Activated B cell treated with CpG ODN at 0.5 μM for 24 hours (primary cell): ENCODE data around the gene CPNE7. TPM values are rescaled to one million over a fixed set of nuclear protein-coding genes. Genes with fewer than 3 reads are reported as not detected.

Experiments used
- ATAC-seq: fragments of 200-7000 bp; cut with Tn5 transposase; one replicate; pipeline ENCODE4 v1.10.0; 2021; ENCODE audit warnings: low read depth, mild to moderate bottlenecking, moderate library complexity
- CTCF ChIA-PET: fragments of 350-600 bp; sonication (Branson Sonifier 250); formaldehyde crosslinking; loops from one replicate; lab custom pipeline; 2021; ENCODE audit warnings: antibody characterized with exemption; lab: Charles Lee
- POLR2A ChIA-PET: fragments of 350-600 bp; sonication (Branson Sonifier 250); formaldehyde crosslinking; loops from one replicate; lab custom pipeline; 2021; ENCODE audit warnings: antibody characterized with exemption; lab: Charles Lee
- DNase-seq: peaks from one replicate; pipeline ENCODE4 v3.0.0; 2022
- H3K27ac Mint-ChIP-seq: one replicate; pipeline ENCODE4 v1.8.0; 2020; ENCODE audit warnings: mixed read lengths
- H3K27me3 Mint-ChIP-seq: one replicate; pipeline ENCODE4 v1.8.0; 2021; ENCODE audit warnings: mixed read lengths
- H3K36me3 Mint-ChIP-seq: one replicate; pipeline ENCODE4 v1.8.0; 2021; ENCODE audit warnings: low read depth, mixed read lengths
- H3K4me1 Mint-ChIP-seq: one replicate; pipeline ENCODE4 v1.8.0; 2021; ENCODE audit warnings: mixed read lengths
- H3K4me3 Mint-ChIP-seq: one replicate; pipeline ENCODE4 v1.8.0; 2020; ENCODE audit warnings: mild to moderate bottlenecking, mixed read lengths
- H3K9me3 Mint-ChIP-seq: one replicate; pipeline ENCODE4 v1.8.0; 2020; ENCODE audit warnings: mixed read lengths
- CTCF ChIP-seq: fragments of 200-600 bp; IDR thresholded peaks from one replicate; pipeline ENCODE4 v1.8.0; 2022; ENCODE audit warnings: antibody characterized with exemption, mild to moderate bottlenecking
- intact Hi-C: fragments of 100-400 bp; cut with micrococcal nuclease; formaldehyde crosslinking; loops from one replicate; pipeline ENCODE4 v1.15.1; 2024
- total RNA-seq: library from RNA; stranded (reverse); gene quantifications from 2 replicates; pipeline ENCODE4 v1.2.3, GENCODE V29; 2022

Gene CPNE7
- total RNA-seq, 1 donor from 2014 or later: 2.0 TPM

GRCh38 chr16:89562939-89563338, 12.6 kb upstream of the CPNE7 start:
- H3K4me3 Mint-ChIP-seq: peak overlapping the region; percentile 15
- H3K27ac Mint-ChIP-seq: peak overlapping the region; percentile 81
- intact Hi-C loops: loop anchor here (5.0 to 10.0 kb wide), 3 partner anchors 79 to 618 kb away; partner anchors contain the start of gene TCF25
- H3K36me3 Mint-ChIP-seq: peaks cover 45% of the 10 kb centered on the region
- ATAC-seq: no peak
- peaks cover 54% of the 10 kb centered on the region for H3K4me1 Mint-ChIP-seq
- ChIA-PET POLR2A (interaction anchor here (0.5 kb wide), 1 partner anchor 199 kb away, joined by 9 read pairs; no protein-coding TSS in a partner anchor), CTCF (no interaction called here)
- TF ChIP-seq CTCF: no peak
- no peak for DNase-seq
- no peaks in the 10 kb centered on the region for H3K9me3 Mint-ChIP-seq
- no peaks in the 10 kb centered on the region for H3K27me3 Mint-ChIP-seq

GRCh38 chr16:89563639-89564392, 11.7 kb upstream of the CPNE7 start:
- no peak for DNase-seq
- no peak for TF ChIP-seq CTCF
- no peaks in the 10 kb centered on the region for H3K27me3 Mint-ChIP-seq
- CTCF ChIA-PET: no interaction called here
- H3K4me1 Mint-ChIP-seq: peaks cover 54% of the 10 kb centered on the region
- POLR2A ChIA-PET: interaction anchor here (0.5 kb wide), 1 partner anchor 198 kb away, joined by 9 read pairs; no protein-coding TSS in a partner anchor
- no peak overlapping the region for H3K4me3 Mint-ChIP-seq
- no peak for ATAC-seq
- H3K27ac Mint-ChIP-seq: no peak overlapping the region
- no peaks in the 10 kb centered on the region for H3K9me3 Mint-ChIP-seq
- intact Hi-C loops: loop anchor here (5.0 to 10.0 kb wide), 3 partner anchors 78 to 619 kb away; partner anchors contain the start of gene TCF25
- H3K36me3 Mint-ChIP-seq: peaks cover 45% of the 10 kb centered on the region

- CTCF ChIA-PET: no interaction called here
- POLR2A ChIA-PET: interaction anchor here (0.6 kb wide), 2 partner anchors 153 to 372 kb away, joined by 3 read pairs; no protein-coding TSS in a partner anchor
- Mint-ChIP-seq H3K9me3 (no peaks in the 10 kb centered on the region), H3K27me3 (no peaks in the 10 kb centered on the region), H3K36me3 (peaks cover 45% of the 10 kb centered on the region), H3K4me3 (peak overlapping the region; percentile 55), H3K27ac (no peak overlapping the region), H3K4me1 (peaks cover 52% of the 10 kb centered on the region)
- ATAC-seq (no peak), DNase-seq (no peak)
- no peak for TF ChIP-seq CTCF
- intact Hi-C loops: loop anchor here (5.0 to 10.0 kb wide), 3 partner anchors 78 to 620 kb away; partner anchors contain the start of gene TCF25
Measured at GRCh38 chr16:89564476-89565255, 10.9 kb upstream of the CPNE7 start.

GRCh38 chr16:89565256-89565505, 10.4 kb upstream of the CPNE7 start:
- no peak overlapping the region for H3K27ac Mint-ChIP-seq
- H3K27me3 Mint-ChIP-seq: no peaks in the 10 kb centered on the region
- H3K4me3 Mint-ChIP-seq: peak overlapping the region; percentile 55
- peaks cover 42% of the 10 kb centered on the region for H3K36me3 Mint-ChIP-seq
- no peaks in the 10 kb centered on the region for H3K9me3 Mint-ChIP-seq
- ChIA-PET POLR2A (interaction anchor here (0.6 to 1.0 kb wide), 4 partner anchors 11 to 1005 kb away, joined by 3 to 5 read pairs (median 3); partner anchors contain the start of gene CPNE7), CTCF (interaction anchor here (0.7 kb wide), 1 partner anchor 10 kb away, joined by 3 read pairs; the partner anchor contains the start of gene CPNE7)
- H3K4me1 Mint-ChIP-seq: peaks cover 51% of the 10 kb centered on the region
- TF ChIP-seq CTCF: no peak
- ATAC-seq (no peak), DNase-seq (no peak)
- intact Hi-C loops: loop anchor here (10.0 kb wide), 1 partner anchor 620 kb away; no protein-coding TSS in a partner anchor
